Measurements from ENCODE around the gene BICD1. TPM values are rescaled to one million over a fixed set of nuclear protein-coding genes. Genes with fewer than 3 reads are reported as not detected.

The BICD1 gene
- total RNA-seq, 1 donor from 2014 or later: 33.8 TPM

DNA sequence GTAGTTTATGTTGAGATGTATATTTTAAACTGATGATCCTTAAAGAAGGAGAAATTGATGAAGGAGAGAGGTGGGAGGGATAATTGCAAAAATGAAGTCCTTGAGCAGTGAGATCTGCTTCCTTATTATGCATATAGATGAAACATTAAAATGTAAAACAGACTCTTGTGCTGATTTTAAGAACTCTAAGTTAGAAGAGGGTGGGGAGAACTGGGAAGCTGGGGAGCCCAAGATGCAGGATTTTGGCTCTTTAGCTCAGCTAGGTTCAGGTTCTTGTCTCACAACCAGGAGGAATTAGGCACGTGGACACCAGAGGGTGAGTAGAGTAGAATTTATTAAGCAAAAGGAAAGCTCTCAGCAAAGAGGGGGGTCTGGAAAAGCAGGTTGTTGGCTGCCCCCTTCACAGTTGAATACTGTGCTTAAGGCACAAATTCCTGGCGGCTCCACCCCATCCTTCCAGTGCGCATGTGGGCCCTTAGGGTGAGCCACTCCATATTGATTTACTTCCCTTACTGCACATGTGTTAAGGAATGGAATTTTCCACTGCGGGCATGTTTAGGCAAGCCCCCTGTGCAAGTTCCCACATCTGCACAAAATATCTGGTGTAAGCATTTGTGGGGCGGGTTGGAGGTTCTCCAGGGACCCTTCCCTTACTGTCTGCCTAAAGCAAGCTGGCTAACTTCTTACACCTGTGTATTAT lies 141.9 kb downstream of the BICD1 start:
- DNase-seq (ENCODE audit: low spot score in 2 of 2): no peak
- no peak for TF ChIP-seq CTCF (IDR thresholded peaks at IDR 0.05)
- no peaks in the 10 kb centered on the region for H3K36me3 ChIP-seq
- no peak overlapping the region for H3K4me3 ChIP-seq
- no peaks in the 10 kb centered on the region for H3K4me1 ChIP-seq
- H3K27me3 ChIP-seq: no peaks in the 10 kb centered on the region
- intact Hi-C loops (cut with DNase I): no loop called here
- H3K9me3 ChIP-seq: no peaks in the 10 kb centered on the region
- H3K27ac ChIP-seq: no peak overlapping the region

DNA sequence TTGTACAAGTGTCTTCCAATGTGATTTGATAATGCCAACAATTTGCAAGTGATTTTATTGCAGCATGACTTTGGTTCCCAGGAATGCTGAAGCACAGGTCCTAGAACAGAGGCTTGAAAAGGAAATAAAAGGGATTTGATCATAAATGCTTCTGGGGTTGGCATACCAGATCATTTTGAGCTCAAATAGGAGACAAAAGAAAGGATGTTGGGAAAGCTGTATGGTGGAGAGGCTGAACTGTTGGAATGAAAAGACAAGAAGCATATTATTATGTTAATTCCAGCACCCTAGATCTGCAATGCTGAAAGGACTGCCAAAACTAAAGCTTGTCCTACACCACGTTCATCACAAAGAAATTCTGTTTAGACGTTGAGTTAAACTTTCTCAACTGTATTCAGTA lies 143.1 kb downstream of the BICD1 start:
- H3K27ac ChIP-seq: no peak overlapping the region
- no peak for DNase-seq (ENCODE audit: low spot score in 2 of 2)
- H3K4me3 ChIP-seq: no peak overlapping the region
- H3K36me3 ChIP-seq: no peaks in the 10 kb centered on the region
- no peaks in the 10 kb centered on the region for H3K9me3 ChIP-seq
- TF ChIP-seq CTCF (IDR thresholded peaks at IDR 0.05): no peak
- no peaks in the 10 kb centered on the region for H3K27me3 ChIP-seq
- intact Hi-C loops (cut with DNase I): no loop called here
- H3K4me1 ChIP-seq: no peaks in the 10 kb centered on the region

DNA sequence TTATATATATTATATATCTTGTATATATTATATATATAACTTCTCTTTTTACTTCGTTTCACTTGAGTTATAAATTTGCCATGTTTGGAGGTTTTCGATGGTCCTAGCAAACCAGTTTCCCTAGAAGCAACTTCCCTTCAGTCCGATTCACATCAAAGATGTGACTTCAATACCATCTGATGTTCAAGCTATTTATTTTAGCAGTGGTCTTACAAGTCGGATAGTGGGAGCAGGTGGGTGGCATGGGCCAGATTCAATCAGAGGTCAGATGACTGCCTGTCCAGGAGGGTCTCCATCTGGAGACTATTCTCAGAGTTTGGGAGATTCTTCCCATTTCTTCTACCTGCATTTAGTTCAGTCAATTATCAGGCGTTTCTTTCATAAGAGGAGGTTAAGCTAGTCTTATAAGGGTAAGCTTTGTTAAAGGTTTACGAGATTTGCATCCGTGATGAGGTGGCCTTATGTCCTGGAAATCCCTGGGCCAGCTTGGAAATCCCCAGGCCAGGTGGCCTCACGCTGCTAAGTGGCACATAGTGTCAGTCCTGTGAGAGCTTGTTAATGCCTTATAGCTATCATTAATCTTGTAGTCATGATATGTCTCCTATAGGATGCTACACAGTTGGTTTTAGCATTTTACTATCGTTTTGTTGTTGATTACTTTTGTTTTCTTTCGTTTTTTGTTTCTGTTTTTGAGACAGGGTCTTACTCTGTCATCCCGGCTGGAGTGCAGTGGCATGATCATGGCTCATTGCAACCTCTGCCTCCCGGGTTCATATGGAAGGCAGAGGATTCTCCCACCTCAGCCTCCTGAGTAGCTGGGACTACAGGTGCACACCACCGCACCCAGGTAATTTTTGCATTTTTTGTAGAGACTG lies 145.8 kb downstream of the BICD1 start:
- intact Hi-C loops (cut with DNase I): no loop called here
- Histone ChIP-seq H3K27ac (no peak overlapping the region), H3K9me3 (no peaks in the 10 kb centered on the region)

DNA sequence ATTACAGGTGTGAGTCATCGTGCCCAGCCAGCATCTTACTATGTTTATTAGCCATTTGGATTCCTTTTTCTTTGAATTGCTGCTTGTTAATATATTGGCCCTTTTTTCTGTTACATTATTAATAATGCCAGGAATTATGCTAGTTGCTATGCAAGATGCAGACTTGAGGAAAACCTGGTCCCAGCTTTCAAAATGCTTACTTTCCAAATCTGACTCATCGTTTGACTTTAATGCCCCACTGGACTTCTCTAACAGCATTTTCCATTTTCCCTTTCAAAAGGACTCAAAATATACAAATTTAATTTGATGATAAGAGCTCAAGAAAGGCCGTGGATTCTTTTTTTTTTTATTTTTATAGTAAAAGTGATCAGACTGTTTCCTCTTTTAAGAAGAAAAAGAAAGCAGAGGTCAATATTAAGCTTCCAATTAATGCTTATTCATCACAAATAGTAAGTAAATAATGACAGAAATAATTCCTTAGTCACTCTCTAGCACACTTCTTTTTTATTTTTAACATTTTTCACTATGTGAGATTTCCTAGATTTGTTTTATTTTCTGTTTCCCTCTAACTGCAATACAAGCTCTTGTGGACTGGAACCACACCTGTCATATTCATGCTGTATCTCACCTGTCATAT lies 146.6 kb downstream of the BICD1 start:
- Histone ChIP-seq H3K4me1 (no peaks in the 10 kb centered on the region), H3K36me3 (no peaks in the 10 kb centered on the region), H3K27me3 (no peaks in the 10 kb centered on the region), H3K9me3 (no peaks in the 10 kb centered on the region), H3K4me3 (no peak overlapping the region), H3K27ac (no peak overlapping the region)
- no peak for TF ChIP-seq CTCF (IDR thresholded peaks at IDR 0.05)
- intact Hi-C loops (cut with DNase I): no loop called here
- DNase-seq (ENCODE audit: low spot score in 2 of 2): no peak

More for the DNA sequence above, 145.8 kb downstream of the BICD1 start:
- no peaks in the 10 kb centered on the region for H3K27me3 ChIP-seq
- H3K4me1 ChIP-seq: no peaks in the 10 kb centered on the region
- TF ChIP-seq CTCF (IDR thresholded peaks at IDR 0.05): no peak
- H3K4me3 ChIP-seq: no peak overlapping the region
- DNase-seq (ENCODE audit: low spot score in 2 of 2): no peak
- no peaks in the 10 kb centered on the region for H3K36me3 ChIP-seq

DNA sequence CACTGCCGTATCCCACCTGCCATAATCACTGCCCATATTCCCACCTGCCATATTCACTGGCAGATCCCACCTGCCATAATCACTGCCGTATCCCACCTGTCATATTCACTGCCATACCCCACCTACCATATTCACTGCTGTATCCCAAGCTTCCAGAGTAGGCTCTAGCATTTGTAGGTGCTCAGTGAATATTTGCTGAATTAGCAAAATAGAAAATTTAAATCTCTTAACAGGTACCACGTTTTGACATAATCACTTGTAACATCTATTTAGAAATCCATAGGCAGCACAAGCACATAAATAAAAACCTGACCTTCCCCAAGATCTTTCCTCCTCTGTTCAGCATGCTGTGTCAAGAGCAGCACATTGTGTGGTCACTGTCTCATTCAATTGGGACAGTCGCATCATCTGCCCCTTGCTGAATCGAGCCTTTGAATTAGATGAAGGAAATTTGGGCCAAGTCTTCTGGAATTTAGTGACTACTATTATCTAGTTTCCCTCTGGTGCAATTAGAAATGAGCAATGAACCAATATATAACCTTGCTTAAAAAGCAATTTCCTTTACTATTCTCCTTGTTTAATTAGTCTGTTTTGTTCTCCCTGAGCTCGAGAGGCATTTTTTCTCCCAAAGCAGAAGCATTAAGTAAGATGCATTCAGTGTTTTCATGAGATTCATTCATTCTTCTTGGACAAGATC lies 147.8 kb downstream of the BICD1 start:
- no peak overlapping the region for H3K4me3 ChIP-seq
- no peak for DNase-seq (ENCODE audit: low spot score in 2 of 2)
- H3K27ac ChIP-seq: no peak overlapping the region
- H3K27me3 ChIP-seq: no peaks in the 10 kb centered on the region
- TF ChIP-seq CTCF (IDR thresholded peaks at IDR 0.05): no peak
- H3K4me1 ChIP-seq: no peaks in the 10 kb centered on the region
- H3K36me3 ChIP-seq: no peaks in the 10 kb centered on the region
- intact Hi-C loops (cut with DNase I): no loop called here
- H3K9me3 ChIP-seq: no peaks in the 10 kb centered on the region

Measured in ascending aorta (tissue), 2 donors.